HEK293 (cell line): Measurements from ENCODE around the gene TEPSIN.

Experiments
- ATF2 ChIP-seq: fragments of 450-650 bp; formaldehyde crosslinking; IDR thresholded peaks from 2 replicates; pipeline ENCODE4 v1.5.1; 2016; ENCODE audit warnings: missing biosample characterization, missing genetic modification characterization, low read depth
- BCL11A ChIP-seq: fragments of 450-650 bp; formaldehyde crosslinking; IDR thresholded peaks from 2 replicates; pipeline ENCODE4 v1.5.1; 2016; ENCODE audit warnings: low read depth, missing biosample characterization, missing genetic modification characterization
- BCL11B ChIP-seq: fragments of 450-650 bp; formaldehyde crosslinking; IDR thresholded peaks from 2 replicates; pipeline ENCODE4 v1.5.1; 2016; ENCODE audit warnings: low read depth, missing biosample characterization, missing genetic modification characterization
- EGR2 ChIP-seq: fragments of 450-650 bp; formaldehyde crosslinking; IDR thresholded peaks from 2 replicates; pipeline ENCODE4 v1.5.1; 2016; ENCODE audit warnings: low read depth, missing biosample characterization, missing genetic modification characterization
- HOXD13 ChIP-seq: sonication (generic); formaldehyde crosslinking; IDR thresholded peaks from 2 replicates; pipeline ENCODE4 v1.8.0; 2022; ENCODE audit warnings: missing genetic modification reagents, borderline replicate concordance
- KLF9 ChIP-seq: fragments of 450-650 bp; formaldehyde crosslinking; IDR thresholded peaks from 2 replicates; pipeline ENCODE4 v1.5.1; 2016; ENCODE audit warnings: missing biosample characterization, missing genetic modification characterization, low read depth
- SALL2 ChIP-seq: fragments of 450-650 bp; formaldehyde crosslinking; IDR thresholded peaks from 2 replicates; pipeline ENCODE4 v1.5.0; 2017; ENCODE audit warnings: missing biosample characterization, mild to moderate bottlenecking, missing genetic modification characterization, borderline replicate concordance
- SETDB1 ChIP-seq: IDR thresholded peaks from one replicate; pipeline ENCODE4 v1.6.1; 2017; ENCODE audit warnings: mild to moderate bottlenecking, low read length, moderate library complexity, mixed read lengths; ENCODE audit not compliant: insufficient read length
- YY1 ChIP-seq: fragments of 450-650 bp; formaldehyde crosslinking; IDR thresholded peaks from 2 replicates; pipeline ENCODE4 v1.5.1; 2018; ENCODE audit warnings: missing biosample characterization, missing genetic modification characterization
- ZBTB10 ChIP-seq: fragments of 450-650 bp; formaldehyde crosslinking; IDR thresholded peaks from 2 replicates; pipeline ENCODE4 v1.5.1; 2016; ENCODE audit warnings: missing biosample characterization, missing genetic modification characterization
- ZNF221 ChIP-seq: fragments of 450-650 bp; formaldehyde crosslinking; IDR thresholded peaks from 2 replicates; pipeline ENCODE4 v1.5.1; 2017; ENCODE audit warnings: missing biosample characterization, missing genetic modification characterization, borderline replicate concordance
- ZNF280D ChIP-seq: fragments of 450-650 bp; formaldehyde crosslinking; IDR thresholded peaks from 2 replicates; pipeline ENCODE4 v1.5.1; 2016; ENCODE audit warnings: missing biosample characterization, missing genetic modification characterization
- ZNF292 ChIP-seq: fragments of 450-650 bp; formaldehyde crosslinking; IDR thresholded peaks from 2 replicates; pipeline ENCODE4 v1.5.1; 2016; ENCODE audit warnings: low read depth, missing biosample characterization, missing genetic modification characterization, borderline replicate concordance
- ZNF311 ChIP-seq: fragments of 450-650 bp; formaldehyde crosslinking; IDR thresholded peaks from 2 replicates; pipeline ENCODE4 v1.5.1; 2017; ENCODE audit warnings: missing biosample characterization, missing genetic modification characterization, borderline replicate concordance
- ZNF324 ChIP-seq: fragments of 450-650 bp; formaldehyde crosslinking; IDR thresholded peaks from 2 replicates; pipeline ENCODE4 v1.5.1; 2016; ENCODE audit warnings: missing biosample characterization, missing genetic modification characterization
- ZNF350 ChIP-seq: fragments of 450-650 bp; formaldehyde crosslinking; IDR thresholded peaks from 2 replicates; pipeline ENCODE4 v1.5.0; 2017; ENCODE audit warnings: missing biosample characterization, mild to moderate bottlenecking, missing genetic modification characterization
- ZNF521 ChIP-seq: fragments of 450-650 bp; formaldehyde crosslinking; IDR thresholded peaks from 2 replicates; pipeline ENCODE4 v1.5.1; 2017; ENCODE audit warnings: missing biosample characterization, mild to moderate bottlenecking, missing genetic modification characterization
- ZNF555 ChIP-seq: fragments of 450-650 bp; formaldehyde crosslinking; conservative IDR thresholded peaks from 2 replicates; pipeline ENCODE4 v1.5.1; 2017; ENCODE audit warnings: missing biosample characterization, mild to moderate bottlenecking, missing genetic modification characterization, inconsistent platforms
- ZNF585B ChIP-seq: fragments of 450-650 bp; formaldehyde crosslinking; IDR thresholded peaks from 2 replicates; pipeline ENCODE4 v1.5.1; 2016; ENCODE audit warnings: missing biosample characterization, missing genetic modification characterization
- ZNF677 ChIP-seq: fragments of 450-650 bp; IDR thresholded peaks from 2 replicates; pipeline ENCODE4 v1.5.0; 2018; ENCODE audit warnings: missing biosample characterization, mild to moderate bottlenecking, missing genetic modification characterization, moderate library complexity
- ZNF707 ChIP-seq: fragments of 450-650 bp; formaldehyde crosslinking; IDR thresholded peaks from 2 replicates; pipeline ENCODE4 v1.5.1; 2016; ENCODE audit warnings: missing biosample characterization, missing genetic modification characterization
- ZNF830 ChIP-seq: fragments of 450-650 bp; IDR thresholded peaks from 2 replicates; pipeline ENCODE4 v1.5.0; 2018; ENCODE audit warnings: missing biosample characterization, missing genetic modification characterization, low read depth, mild to moderate bottlenecking, moderate library complexity
- TF ChIP-seq, protein P1 (sequence below): fragments of 450-650 bp; formaldehyde crosslinking; IDR thresholded peaks from 2 replicates; pipeline ENCODE4 v1.5.1; 2016; ENCODE audit warnings: missing biosample characterization, missing genetic modification characterization
- TF ChIP-seq, protein P2 (sequence below): fragments of 450-650 bp; formaldehyde crosslinking; IDR thresholded peaks from 2 replicates; pipeline ENCODE4 v1.5.1; 2016; ENCODE audit warnings: missing biosample characterization, missing genetic modification characterization
- TF ChIP-seq, protein P3 (sequence below): fragments of 450-650 bp; formaldehyde crosslinking; IDR thresholded peaks from 2 replicates; pipeline ENCODE4 v1.5.1; 2016; ENCODE audit warnings: missing biosample characterization, missing genetic modification characterization

TEPSIN gene

DNA sequence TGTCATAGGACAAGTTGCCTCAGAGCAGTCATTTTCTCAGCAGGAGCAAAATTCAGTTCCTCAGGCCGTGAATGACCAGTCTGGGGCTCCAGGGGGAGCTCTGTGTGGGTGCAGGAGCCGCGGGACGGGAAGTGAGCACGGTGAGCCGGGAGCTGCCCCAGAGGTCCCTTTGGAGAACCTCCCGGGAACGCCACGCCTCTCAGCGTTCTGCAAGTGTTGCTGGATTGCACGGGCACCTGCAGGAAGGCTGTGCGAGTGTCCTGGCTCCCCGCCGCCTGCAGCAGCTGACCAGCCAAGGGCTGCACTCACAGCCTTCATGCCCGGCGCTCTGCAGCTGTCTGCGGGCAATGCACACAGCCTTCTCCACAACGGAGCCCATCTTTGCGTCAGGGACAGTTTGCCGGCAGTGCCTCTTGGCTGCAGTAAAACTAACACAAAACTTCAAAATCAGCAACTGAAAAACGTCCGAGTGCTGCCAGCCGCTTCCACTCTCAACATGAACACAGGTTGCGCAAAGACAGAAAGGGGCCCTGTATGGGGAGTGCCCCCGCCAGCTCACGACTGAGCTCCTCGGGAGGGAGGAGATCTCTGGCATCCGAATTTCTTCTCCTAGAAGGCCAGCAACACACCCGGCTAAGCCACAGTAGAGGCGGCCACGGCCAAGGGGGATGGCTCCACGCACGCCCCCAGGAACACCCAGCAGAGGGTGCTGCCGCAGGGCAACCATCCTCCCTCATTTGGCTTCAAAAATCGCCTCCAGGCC, 16.3 kb upstream of the TEPSIN start (continued):
- TF ChIP-seq, protein P1, sequence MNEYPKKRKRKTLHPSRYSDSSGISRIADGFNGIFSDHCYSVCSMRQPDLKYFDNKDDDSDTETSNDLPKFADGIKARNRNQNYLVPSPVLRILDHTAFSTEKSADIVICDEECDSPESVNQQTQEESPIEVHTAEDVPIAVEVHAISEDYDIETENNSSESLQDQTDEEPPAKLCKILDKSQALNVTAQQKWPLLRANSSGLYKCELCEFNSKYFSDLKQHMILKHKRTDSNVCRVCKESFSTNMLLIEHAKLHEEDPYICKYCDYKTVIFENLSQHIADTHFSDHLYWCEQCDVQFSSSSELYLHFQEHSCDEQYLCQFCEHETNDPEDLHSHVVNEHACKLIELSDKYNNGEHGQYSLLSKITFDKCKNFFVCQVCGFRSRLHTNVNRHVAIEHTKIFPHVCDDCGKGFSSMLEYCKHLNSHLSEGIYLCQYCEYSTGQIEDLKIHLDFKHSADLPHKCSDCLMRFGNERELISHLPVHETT (tag by site-specific recombination): no peak
- TF ChIP-seq EGR2 (tag by site-specific recombination) (no peak), ZNF677 (tag by site-specific recombination) (no peak), KLF9 (tag by site-specific recombination) (peak; percentile 54; the same call in 1 of the 2 replicates), ZNF585B (tag by site-specific recombination) (no peak), ZNF292 (tag by site-specific recombination) (no peak), ZNF221 (tag by site-specific recombination) (no peak), SALL2 (no peak), HOXD13 (no peak), ZBTB10 (tag by site-specific recombination) (no peak), BCL11A (tag by site-specific recombination) (no peak), ZNF830 (no peak), ZNF707 (tag by site-specific recombination) (no peak), BCL11B (tag by site-specific recombination) (no peak), ZNF555 (tag by site-specific recombination) (no peak), ZNF521 (tag by site-specific recombination) (no peak), YY1 (no peak), ATF2 (no peak), ZNF350 (tag by site-specific recombination) (no peak), SETDB1 (no peak), ZNF324 (tag by site-specific recombination) (no peak), ZNF311 (no peak), ZNF280D (tag by site-specific recombination) (no peak)
- TF ChIP-seq, protein P2, sequence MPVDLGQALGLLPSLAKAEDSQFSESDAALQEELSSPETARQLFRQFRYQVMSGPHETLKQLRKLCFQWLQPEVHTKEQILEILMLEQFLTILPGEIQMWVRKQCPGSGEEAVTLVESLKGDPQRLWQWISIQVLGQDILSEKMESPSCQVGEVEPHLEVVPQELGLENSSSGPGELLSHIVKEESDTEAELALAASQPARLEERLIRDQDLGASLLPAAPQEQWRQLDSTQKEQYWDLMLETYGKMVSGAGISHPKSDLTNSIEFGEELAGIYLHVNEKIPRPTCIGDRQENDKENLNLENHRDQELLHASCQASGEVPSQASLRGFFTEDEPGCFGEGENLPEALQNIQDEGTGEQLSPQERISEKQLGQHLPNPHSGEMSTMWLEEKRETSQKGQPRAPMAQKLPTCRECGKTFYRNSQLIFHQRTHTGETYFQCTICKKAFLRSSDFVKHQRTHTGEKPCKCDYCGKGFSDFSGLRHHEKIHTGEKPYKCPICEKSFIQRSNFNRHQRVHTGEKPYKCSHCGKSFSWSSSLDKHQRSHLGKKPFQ (tag by site-specific recombination): no peak
- TF ChIP-seq, protein P3, sequence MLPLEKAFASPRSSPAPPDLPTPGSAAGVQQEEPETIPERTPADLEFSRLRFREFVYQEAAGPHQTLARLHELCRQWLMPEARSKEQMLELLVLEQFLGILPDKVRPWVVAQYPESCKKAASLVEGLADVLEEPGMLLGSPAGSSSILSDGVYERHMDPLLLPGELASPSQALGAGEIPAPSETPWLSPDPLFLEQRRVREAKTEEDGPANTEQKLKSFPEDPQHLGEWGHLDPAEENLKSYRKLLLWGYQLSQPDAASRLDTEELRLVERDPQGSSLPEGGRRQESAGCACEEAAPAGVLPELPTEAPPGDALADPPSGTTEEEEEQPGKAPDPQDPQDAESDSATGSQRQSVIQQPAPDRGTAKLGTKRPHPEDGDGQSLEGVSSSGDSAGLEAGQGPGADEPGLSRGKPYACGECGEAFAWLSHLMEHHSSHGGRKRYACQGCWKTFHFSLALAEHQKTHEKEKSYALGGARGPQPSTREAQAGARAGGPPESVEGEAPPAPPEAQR (tag by site-specific recombination): no peak
